GM19324 (cell line): Measurements from ENCODE around the gene HSPB1.
"Not testable (repeated sequence)": the region's sequence is repeated elsewhere in the genome, so short reads cannot be mapped to it uniquely, and the experiment has no call there.

Experiments used
- ATAC-seq: cut with Tn5 transposase; IDR thresholded peaks from one replicate; pipeline ENCODE4 v1.9.1; 2021; ENCODE audit warnings: mild to moderate bottlenecking, moderate library complexity; ENCODE audit not compliant: unreplicated experiment, low FRiP score

Gene HSPB1

DNA sequence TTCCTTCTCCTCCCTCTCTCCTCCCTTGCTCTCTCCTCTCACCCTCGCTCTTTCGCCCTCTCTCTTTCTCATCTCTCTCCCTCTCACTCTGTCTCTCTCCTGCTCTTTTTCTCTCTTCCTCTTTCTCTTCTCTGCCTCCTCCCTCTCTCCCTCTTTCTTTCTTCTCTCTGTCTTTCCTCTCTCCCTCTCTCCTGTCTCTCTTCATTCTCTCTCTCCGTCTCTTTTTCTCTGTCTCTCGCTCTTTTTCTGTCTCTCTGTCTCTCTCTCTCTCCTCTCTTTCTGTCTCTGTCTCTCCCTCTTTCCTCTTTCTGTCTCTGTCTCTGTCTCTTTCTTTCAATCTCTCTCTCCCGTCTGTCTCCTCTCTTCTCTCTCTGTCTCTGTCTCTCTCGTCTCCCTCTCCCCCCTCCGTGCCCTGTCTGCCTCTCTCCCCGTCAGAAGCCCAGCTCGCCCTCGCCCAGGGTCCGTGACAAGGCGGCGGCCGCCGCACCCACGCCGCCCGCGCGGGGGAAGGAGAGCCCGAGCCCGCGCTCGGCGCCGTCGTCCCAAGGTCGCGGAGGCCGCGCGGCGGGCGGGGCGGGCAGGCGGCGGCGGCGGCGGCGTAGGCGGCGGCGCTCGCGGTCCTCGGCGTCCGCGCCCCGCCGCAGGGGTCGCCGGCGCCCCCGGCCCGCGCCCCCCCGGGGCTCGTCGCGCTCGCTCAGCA lies 21.3 kb upstream of the HSPB1 start:
- no peak for ATAC-seq

- no peak for ATAC-seq
These were observed 20.6 kb upstream of the HSPB1 start for GRCh38 chr7:76281706-76282343.

DNA sequence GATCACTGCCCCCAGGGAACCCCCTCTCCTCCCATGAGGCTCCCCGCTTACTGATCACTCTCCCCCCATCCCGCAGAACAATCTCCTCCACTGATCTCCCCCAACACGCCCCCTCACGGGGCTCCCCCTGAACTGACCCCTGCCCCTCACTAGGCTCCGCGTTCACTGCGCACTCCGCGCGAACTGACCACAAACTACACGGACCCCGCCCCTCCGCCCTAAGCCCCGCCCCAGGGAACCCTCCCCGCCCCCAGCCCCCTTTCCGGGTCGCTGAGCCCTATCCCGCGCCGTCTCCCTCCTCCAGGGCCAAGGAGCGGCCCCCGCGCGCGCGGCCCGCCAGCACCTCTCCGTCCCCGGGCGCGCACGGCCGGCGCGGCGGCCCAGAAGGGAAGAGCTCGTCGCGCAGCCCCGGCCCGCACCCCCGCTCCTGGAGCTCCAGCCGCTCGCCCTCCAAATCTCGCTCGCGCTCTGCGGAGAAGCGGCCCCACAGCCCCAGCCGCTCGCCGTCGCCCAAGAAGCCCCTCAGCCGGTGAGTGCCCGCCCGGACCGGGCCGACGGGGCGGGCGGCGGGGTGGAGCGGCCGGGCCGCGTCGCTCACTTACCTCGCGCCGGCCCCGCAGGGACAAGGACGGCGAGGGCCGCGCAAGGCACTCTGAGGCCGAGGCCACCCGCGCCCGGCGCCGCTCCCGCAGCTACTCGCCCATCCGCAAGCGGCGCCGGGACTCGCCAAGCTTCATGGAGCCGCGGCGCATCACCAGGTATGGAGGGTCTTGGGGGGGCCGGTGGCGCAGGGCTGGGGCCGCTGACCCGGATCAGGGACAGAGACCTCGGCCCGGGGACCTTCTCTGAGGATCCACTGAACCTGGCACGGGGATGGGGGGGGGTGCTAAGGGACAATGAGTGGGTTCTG lies 19.9 kb upstream of the HSPB1 start:
- no peak for ATAC-seq

DNA sequence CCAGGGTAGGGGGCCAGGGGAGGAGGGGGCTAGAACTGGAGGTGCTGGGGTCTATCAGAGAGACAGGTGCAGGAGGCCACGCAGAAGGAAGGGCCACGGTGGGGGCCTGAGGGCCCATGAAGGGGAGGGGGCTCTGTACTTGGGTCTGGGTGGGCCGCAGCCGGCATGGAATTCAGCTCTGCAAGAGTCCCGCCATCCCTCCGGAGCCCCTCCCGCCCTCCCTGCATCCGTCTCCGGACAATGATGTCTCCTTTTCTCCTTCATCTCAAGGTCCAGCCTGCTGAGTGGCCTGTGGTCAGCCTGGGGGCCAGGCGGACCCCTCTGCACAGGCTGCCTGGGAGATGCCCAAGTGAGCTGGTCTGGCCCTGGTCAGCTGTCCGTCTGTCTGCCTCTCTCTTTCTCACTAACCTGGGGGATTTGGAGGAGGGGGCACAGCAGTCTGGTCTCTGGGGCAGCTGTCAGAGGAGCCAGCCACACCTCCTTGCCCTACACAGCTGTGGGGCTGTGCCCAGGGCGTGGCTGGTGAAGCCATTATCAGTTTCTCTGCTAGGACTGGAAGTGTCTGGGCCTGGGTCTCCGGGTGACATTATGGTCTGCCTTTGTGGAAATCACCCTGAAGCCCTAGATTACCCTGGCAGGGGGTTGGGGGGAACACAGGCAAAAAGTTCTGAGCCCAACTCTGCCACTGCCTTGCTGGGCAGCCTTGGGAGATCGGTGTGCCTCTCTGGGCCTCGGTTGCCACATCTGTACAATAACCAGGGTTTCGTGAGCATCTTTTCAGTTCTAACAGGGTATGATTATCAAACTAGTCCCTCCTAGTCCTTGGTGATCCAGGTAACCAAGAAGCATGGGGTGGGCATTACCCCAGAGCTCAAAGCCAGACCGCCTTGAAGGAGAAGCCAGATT lies 19.0 kb upstream of the HSPB1 start:
- ATAC-seq = no peak

DNA sequence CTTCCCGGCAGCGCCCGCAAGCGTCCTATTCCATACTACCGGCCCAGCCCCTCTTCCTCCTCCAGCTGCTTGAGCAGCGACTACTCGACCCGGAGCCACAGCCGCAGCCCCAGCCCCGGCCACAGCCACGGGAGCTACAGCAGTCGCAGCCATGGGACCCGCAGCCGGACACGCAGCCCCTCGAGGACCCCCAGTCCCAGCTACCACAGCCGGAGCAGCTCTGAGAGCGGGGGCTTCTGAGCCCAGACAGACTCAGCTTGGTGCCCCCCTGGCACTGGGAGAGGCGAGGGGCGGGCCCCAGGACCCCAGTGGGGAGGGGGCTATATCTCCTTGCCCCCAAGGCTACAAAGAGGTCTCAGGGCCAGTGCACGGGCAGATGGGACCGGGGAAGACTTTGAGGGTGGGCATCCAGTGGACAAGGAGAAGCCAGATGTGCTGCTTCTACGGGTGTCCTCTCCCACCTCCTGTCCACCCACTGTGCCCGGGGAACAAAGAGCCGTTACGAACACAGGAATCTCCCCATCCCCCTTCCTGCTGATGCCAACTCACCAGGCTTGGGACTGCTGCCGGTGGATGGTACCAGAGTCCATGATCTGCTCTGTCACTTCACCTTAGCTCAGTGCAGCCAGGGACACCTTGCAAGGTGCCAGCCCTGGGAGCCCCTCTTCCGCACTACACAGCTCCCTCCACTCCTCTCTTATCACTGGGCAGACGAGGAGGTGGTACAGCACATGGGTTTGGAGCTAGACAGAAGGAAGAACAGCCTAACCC lies 16.7 kb upstream of the HSPB1 start:
- no peak for ATAC-seq

- ATAC-seq = no peak
These were observed 15.6 kb upstream of the HSPB1 start for GRCh38 chr7:76286842-76287403.

DNA sequence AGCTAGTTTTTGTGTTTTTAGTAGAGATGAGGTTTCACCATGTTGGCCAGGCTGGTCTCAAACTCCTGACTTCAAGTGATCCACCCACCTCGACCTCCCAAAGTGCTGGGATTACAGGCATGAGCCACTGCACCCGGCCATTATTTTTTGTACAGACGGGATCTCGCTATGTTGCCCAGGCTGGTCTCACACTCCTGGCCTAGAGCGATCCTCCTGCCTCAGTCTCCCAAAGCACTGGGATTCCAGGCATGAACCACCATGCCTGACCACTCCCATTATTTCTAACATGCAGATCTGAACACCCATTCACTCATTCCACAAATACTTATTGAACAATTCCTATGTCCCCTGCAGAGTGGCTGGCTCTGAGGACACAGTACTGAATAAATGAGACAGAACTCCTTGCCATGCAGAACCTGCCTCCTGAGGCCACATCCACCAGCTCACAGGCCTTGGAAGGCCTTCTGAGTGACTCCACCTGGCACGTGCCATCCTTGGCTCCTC lies 11.6 kb upstream of the HSPB1 start:
- ATAC-seq = not testable (repeated sequence)

DNA sequence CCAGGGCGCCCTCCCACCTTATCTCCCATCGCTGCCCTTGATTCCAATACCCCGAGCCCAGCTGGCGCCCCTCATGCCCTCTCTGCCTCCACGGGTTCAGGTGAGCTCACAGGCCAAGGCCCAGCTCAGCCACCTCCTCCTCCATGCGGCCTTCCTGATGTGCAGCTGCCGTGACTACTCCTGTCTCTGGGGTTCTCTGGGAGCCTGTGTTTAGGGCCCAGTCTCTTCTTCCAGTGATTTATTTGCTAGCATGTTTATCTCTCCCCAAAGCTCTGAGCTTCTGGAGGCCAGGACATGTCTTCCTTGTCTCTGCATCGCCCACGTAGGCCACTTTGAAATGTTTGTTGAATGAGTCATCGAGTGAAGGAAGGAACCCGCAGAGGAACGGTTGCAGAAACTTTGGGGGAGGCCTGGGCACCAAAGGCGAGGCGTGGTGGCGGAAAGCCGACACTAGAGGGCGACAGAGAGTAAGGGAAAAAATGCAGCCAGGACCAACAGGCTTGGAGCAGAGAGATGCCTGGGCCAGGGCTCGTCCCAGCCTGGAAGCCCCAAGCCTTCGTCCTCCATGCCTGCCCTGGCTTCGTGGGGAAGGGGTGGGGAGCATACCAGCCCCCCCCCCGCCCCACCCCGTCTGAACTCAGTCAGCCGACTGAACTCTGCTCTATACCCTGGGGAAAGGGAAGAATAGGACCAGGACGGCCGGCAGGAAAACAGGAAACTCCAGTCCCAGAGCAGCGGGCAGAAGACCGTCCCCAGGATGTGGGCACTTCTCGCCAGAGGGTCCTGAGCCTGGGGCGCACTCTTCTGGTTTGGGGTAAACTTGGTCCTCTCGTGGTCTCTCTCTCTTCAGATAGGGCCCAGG lies 10.9 kb upstream of the HSPB1 start:
- ATAC-seq = no peak

- no peak for ATAC-seq
These were observed 10.3 kb upstream of the HSPB1 start for GRCh38 chr7:76292213-76292573.

- not testable (repeated sequence) for ATAC-seq
These were observed 9.6 kb upstream of the HSPB1 start for GRCh38 chr7:76292911-76293310.

DNA sequence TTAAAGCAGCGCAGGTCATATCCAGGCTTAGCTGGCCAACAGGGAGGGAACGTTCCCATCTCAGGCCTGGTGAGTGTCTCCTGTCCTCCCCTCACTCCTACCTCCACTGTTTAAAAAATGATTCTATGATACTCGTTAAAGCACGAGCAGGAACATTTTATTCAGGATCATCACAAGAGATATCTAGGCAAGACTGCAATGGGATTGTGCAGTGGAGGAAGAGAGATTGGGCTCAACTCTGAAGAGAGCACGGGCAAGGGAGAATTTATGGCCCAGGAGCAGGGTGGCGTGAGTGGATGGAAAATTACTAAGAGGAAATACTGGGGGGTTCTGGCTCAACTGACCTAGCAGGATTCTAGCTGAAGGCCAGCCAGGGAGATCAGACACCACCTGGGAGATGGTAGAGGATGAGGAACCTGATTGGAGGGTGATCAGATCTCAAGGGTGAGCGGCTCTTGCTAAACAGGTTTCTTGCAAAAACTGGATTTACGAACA lies 9.0 kb upstream of the HSPB1 start:
- no peak for ATAC-seq

- no peak for ATAC-seq
These were observed 8.0 kb upstream of the HSPB1 start for GRCh38 chr7:76294344-76295024.

- ATAC-seq = no peak
These were observed 5.4 kb upstream of the HSPB1 start for GRCh38 chr7:76296743-76297740.

DNA sequence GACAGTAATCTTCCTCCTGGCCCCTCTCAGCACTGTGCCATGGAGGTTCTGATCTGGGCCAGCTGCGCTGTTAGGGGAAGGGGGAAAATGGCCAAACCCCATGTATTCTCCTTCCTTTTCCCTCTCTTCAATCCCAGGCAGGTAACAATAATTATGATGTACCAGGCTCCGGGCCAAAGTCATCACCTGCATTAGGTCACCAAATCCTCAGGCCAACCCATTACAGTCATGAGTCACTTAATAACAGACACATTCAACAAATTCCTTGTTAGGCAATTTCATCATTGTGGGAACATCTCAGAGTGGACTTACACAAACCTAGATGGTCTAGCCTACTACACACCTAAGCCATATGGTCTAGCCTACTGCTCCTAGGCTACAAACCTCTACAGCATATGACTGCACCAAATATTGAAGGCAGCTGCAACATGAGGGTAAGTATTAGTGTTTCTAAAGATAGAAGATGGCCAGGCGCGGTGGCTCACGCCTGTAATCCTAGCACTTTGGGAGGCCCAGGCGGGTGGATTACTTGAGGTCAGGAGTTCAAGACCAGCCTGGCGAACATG lies 2.2 kb upstream of the HSPB1 start:
- ATAC-seq = no peak

DNA sequence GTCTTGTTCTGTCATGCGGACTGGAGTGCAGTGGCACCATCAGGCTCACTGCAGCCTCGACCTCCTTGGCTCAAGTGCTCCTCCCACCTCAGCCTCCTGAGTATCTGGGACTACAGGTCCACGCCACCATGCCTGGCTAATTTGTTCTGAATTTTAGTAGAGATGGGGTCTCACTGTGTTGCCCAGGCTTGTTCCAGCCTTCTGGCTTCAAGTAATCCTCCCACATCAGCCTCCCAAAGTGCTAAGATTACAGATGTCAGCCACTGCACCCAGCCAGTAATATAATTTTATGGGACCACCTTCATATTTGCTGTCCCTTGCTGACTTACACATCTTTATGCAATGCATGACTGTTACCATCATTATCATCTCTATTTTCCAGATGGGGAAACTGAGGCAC lies 1.5 kb upstream of the HSPB1 start:
- no peak for ATAC-seq
